Glomerular visceral epithelial cell (primary cell): ENCODE results near the gene KRT71.

Source experiments
- DNase-seq: peaks from one replicate; pipeline ENCODE4 v3.0.0-alpha.2; 2016; ENCODE audit errors: extremely low spot score

Gene KRT71

GRCh38 chr12:52537101-52537500, 15.8 kb downstream of the KRT71 start:
- no peak for DNase-seq

GRCh38 chr12:52535574-52535973, 17.4 kb downstream of the KRT71 start:
- no peak for DNase-seq

GRCh38 chr12:52534482-52534881, 18.5 kb downstream of the KRT71 start:
- peak; percentile 23 for DNase-seq

- no peak for DNase-seq
These were observed 19.1 kb downstream of the KRT71 start for GRCh38 chr12:52533686-52534470.

- DNase-seq, result no peak
These were observed 20.3 kb downstream of the KRT71 start for GRCh38 chr12:52532636-52533035.

GRCh38 chr12:52531566-52532300, 21.2 kb downstream of the KRT71 start:
- DNase-seq, result no peak

DNA sequence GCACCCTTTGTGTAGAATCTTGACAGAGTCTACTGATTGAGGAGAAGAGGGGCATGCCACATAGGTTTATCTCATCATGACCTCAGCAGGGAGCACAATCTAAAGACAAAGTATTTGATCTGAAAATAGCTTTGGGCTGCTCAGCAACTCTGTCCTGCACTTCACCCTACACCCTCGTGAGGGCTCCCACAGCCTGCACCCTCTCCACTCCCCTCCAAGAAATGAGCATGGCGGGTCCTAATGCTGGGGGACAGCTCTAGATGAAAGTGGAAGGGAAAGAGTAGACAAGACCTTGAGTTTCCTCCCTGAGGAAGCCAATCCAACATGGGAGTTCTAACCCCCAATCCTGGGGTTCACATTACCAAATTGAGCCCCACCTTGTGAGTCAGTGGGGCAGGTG, 22.0 kb downstream of the KRT71 start:
- no peak for DNase-seq

DNA sequence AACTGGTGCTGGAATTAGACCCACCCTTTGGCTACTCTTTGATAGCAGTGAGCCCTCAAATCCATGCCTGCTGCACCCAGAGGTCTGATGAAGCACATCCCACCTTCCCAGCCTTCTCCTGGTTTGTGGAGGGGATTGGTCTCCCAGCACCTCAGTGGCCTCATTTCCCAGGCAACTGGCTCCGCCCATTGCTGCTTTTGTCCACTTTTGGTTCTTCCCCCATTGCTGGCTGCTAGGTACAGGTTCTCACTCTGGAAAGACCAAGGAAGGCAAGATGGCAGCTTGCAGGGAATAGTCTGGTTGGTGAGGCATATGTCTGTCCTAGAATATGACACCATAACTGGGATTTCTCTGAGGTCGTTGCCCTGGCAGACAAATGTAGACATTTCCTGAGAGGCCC, 22.6 kb downstream of the KRT71 start:
- DNase-seq, result no peak

- DNase-seq, result no peak
These were observed 23.1 kb downstream of the KRT71 start for GRCh38 chr12:52529846-52530245.

DNA sequence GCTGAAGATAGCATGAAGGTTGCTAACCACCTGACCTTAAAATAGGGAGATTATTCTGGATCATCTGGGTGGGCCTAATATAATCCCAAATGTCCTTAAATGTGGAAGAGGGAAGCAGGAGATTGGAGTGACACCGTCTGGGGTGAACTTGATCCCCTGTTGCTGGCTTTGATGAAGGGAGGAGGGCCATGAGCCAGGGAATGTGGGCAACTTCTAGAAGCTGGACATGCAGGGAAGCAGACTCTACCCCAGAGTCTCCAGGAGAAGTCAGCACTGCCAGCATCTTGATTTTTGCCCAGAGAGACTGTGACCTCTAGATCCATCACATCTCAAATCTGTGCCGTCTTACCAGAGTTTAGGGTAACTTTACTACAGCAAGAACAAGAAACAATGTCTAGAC, 23.5 kb downstream of the KRT71 start:
- no peak for DNase-seq

GRCh38 chr12:52528641-52529143, 24.3 kb downstream of the KRT71 start:
- DNase-seq, result no peak

DNA sequence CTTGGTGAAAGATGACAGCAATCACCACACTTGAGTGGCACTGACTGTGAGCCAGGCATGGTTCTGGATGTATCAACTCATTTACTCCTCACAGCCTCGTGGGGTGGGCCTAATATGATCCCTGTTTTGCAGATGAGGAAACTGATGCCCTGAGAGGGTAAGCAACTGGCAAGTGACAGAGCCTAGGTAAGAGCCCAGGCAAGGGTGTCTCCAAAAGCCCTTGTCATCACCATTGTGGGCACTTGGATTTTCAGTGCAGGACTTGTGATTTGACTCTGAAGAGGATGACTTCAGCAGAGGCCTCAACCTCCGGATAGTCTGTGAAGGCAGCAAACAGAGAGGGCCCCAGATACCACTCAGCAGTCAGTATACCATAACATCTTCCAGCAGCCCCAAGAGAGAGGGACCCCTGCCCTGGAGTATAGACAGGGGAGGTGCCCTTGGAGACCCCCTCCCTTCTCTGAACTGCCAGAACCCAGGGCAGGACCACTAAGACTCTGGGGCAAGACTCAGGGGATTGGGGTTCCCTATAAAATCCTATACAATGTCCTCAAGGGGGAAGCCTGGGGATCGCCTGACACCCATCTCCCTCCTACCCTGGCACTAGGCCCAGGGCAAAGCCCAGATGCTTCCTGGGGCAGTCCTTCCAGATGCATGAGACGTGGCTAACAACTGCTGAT, 25.7 kb downstream of the KRT71 start:
- no peak for DNase-seq

DNA sequence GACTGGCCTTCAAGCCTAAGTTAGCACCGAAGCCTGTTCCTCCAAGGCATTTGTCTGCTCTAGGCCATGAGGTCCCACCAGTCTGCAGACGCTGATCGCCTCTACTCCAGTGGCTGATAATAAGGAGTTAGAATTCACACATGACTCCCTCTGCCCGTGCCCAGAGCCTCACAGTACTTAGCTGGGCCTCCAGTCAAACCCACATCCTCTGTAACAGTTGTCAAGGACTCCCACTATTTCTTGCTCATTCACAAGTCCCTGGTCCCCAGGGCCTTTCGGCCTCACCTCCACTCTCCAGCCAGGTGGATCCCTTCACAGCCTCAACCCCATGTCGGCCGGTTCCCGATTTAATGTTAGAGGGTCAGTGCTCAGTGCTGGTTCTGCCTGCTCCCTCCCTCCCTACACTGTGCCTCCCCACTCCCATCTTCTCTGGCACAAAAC, 26.4 kb downstream of the KRT71 start:
- DNase-seq, result no peak

DNA sequence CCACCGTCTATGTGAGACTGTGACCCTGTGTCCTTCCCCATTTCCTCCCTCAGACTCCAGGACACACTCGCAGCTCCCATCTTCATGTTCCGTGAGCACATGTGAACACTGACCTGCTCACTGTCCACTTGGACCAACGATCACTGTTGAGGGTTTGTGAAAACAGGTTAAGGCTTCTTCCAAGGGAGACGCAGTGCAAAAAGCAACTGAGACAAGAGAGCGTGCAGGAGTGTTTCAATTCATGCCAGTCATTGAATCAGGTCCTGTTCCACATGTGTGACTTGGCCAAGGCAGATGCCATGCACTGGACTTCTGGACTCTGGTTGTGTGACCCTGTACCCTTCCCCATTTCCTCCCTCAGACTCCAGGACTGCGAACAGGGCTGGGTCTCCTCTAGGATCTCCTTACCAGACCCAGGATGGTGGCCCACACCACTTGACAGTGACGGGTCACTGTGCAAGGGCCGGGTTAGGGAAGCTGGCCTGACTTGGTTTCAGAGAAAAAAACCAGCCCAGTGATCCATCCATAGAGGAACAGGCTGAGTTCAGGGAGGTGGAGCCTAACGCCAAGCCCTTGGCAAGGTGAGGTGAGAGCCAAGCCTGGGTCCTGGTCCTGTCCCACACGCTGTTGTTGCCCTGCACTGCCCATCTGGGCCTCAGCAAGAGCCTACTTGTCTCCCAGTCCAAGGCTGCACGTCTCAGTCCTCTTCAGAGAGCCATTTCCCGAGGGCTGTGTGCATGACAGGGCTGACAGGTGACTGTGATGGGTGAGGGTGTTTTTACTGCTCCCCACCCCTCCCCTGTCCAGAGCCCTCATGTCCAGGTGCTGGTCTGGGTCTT, 27.1 kb downstream of the KRT71 start:
- DNase-seq, result no peak

DNA sequence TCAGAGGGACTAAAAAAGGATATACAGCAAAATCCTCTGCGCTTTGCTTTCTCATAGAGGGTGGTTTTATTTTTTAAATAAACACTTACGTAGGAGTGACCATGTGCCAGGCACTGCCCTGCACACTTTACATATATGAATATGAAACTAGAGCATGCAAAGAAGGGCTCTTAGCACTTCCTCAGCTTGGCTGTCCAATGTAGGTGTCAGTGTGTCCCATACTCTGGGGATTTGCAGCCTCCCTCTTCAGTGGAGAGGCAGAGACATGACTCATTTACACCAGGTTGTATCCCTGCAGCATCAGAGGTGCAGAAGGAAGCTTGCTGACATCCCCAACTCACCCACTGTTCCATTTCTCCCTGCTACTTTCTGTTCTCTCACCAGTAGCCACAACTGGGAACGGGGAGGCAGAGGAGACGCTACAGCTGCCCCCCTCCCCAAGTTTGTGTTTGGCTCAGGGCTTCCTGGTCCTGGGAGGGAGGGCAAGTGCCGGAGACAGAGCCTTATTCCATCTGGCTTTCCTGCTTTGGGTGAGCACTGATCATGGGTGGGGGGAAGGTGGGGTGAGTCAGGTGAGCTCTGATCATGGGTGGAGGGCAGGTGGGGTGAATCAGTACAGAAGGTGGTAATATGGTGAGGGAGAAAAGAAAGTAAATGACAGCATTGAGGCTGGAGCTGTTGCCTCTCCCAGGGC, 27.9 kb downstream of the KRT71 start:
- no peak for DNase-seq

GRCh38 chr12:52524241-52524897, 28.6 kb downstream of the KRT71 start:
- DNase-seq, result no peak

DNA sequence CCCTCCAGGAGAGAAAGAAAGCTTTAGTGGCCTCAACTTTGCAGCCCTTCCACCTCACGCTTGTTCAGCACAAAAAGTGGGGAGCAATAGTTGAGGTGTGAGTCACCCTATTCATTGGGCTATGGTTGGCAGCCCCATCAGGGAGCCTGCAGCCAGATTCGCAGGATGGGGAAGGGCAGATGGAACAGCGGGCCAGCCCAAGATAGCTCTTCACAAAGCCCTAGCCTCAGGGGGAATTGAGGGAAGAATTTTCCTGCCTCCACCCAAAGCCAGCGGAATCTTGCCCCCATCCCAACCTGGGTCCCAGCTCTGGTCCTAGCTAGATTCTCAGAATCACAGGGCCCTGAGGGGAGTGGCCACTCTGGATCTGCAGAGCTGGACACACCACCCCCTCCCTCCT, 29.1 kb downstream of the KRT71 start:
- no peak for DNase-seq

- no peak for DNase-seq
These were observed 30.5 kb downstream of the KRT71 start for GRCh38 chr12:52522346-52523011.

DNA sequence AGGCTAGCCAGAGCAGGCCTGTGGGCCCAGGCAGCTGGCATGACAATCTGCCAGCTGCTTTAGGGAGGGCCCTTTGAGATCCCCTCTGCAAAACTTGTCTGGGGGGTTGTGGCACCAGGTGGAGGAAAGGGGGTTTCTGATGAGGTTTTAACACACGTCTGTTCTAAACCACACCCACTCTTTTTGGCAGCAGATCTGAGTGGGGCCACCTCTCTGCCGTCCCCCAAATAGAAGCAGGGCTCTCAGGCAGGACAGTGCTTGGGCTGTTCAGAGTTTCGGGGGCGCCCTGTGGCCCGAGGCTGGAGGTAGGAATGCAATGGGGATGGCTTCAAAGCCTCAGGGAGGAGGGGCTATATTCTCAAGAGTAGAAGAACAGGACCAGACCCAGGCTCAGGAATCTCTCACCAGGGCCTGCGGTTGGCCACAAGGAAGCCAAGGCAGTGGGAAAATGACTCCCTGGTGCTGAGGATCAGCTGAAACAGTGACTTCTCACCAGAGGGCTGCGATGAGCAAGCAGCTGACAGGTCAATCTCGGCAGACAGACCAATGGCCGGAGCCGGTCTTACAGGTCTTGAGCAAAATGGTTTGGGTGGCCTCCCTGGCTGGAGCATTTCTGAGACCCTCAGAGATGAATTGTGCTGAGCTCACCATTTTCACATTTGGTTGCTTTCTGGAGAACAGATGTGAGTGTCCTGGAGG, 31.2 kb downstream of the KRT71 start:
- no peak for DNase-seq
